GM21786 (cell line): ENCODE results near the gene MAF.

Experiments
- ATAC-seq: cut with Tn5 transposase; IDR thresholded peaks from one replicate; pipeline ENCODE4 v1.9.1; 2021; ENCODE audit not compliant: unreplicated experiment

The MAF gene

GRCh38 chr16:79550373-79550772, 50.2 kb downstream of the MAF start:
- no peak for ATAC-seq

- ATAC-seq, result no peak
Measured at GRCh38 chr16:79547085-79547484, 53.5 kb downstream of the MAF start.
